Measurements from ENCODE around the gene WNT5B.
"Not testable (repeated sequence)": the region's sequence is repeated elsewhere in the genome, so short reads cannot be mapped to it uniquely, and the experiment has no call there.

WNT5B gene

DNA sequence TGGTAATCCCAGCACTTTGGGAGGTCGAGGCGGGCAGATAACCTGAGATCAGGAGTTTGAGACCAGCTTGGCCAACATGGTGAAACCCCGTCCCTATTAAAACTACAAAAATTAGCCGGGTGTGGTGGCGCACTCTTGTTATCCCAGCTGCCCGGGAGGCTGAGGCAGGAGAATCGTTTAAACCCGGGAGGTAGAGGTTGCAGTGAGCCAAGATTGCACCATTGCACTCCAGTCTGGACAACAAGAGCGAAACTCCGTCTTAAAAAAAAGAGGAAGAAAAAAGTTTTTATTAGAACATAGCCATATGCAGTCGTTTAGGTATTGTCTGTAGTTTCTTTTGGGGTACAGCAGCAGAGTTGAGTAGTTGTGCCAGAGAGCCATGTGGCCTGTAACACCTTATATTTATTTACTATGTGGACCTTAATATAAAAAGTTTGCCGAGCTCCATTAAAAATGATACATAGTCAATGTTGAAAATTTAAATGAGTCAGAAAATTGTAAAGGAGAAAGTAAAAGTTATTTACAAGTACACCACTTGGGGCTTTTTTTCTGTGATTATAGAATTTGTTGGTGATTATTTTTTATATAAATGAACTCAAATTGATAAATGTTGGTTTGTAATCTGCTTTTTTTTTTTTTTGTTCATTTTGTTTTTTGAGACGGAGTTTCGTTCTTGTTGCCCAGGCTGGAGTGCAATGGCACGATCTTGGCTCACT is 64.0 kb downstream of the WNT5B start:
- no peak for DNase-seq

DNA sequence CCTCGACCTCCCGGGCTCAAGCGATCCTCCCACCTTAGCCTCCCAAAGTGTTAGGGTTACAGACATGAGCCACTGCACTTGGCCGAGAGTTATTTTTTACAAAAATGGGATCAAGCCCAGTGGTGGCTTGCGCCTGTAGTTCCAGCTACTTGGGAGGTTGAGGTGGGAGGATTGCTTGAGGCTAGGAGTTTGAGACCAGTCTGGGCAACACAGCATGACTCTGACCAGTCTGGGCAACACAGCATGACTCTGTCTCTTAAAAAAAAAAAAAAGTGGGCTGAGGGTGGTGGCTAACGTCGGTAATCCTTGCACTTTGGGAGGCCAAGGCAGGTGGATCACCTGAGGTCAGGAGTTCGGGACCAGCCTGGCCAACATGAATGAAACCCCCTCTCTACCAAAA is 66.1 kb downstream of the WNT5B start:
- not testable (repeated sequence) for DNase-seq

DNA sequence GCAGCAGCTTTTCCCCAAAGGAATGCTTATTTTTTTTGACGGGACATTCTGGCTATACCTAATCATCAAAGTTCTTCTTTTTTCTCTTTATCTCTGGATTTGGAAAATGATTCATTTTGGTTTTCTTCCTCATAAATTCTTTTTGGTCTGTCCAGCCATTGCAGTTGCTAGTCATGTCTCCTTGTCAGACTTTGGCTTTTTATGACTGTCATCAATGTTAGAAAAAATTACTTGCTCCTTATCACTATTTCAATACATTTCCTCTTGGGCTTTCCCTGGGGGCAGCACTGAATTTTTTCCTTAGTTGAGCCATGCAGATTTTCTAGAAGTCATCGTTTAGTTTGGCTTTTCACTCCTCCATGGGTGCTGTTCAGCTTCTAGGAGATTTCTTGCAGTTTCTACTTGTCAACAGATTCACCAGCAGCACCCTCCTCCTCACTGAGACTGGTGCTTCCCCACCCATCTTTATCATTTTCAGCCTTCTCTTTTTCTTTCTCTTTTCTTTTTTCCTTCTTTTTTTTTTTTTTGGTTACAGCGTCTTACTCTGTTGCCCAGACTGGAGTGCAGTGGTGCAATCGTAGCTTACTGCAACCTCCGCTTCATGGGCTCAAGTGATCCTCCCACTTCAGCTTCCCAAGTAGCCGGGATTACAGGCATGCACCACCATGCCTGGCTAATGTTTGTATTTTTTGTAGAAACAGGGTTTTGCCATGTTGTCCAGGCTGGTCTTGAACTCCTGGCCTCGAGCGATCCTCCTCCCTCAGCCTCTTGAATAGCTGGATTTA is 67.0 kb downstream of the WNT5B start:
- DNase-seq = no peak

DNA sequence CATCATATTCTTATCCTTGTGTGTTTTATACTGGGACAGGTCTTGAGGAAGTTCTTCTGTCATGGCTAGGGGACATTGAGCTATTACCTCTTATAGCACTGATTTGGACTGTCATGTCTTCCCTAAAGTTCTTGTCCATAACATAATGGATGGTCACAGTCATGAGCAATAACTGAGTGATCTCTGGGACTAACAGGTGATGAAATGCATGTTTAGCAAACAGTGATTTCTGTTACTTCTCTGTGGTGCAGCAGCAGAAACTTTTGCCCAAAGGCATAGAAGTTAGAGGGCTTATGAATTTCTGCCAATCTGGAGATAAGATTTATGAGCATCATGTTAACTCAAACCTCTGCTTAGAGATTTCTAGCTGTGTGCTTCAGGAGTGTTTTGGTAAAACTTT is 67.8 kb downstream of the WNT5B start:
- no peak for DNase-seq
